Neural cell (in vitro differentiated cells): ENCODE results near the gene HUS1B. TPM values are rescaled to one million over a fixed set of nuclear protein-coding genes. Genes with fewer than 3 reads are reported as not detected.

ENCODE experiments used
- H2AFZ ChIP-seq: fragments of 200-600, 300-800 bp; sonication (generic), shearing (Covaris generic); 2 replicates; pipeline ENCODE4 v1.6.0; 2014; ENCODE audit warnings: low read depth, mild to moderate bottlenecking, antibody characterized with exemption, low read length, moderate library complexity
- H3F3A ChIP-seq: fragments of 200-600 bp; shearing (Covaris generic); 2 replicates; pipeline ENCODE4 v1.6.1; 2016; ENCODE audit warnings: mild to moderate bottlenecking, moderate library complexity, mixed read lengths, antibody characterized with exemption, low read length; ENCODE audit not compliant: insufficient read depth, poor library complexity, severe bottlenecking
- H3K27ac ChIP-seq: fragments of 200-600, 300-800 bp; sonication (generic), shearing (Covaris generic); 2 replicates; pipeline ENCODE4 v1.5.1; 2014; ENCODE audit warnings: mild to moderate bottlenecking, low read length, moderate library complexity
- H3K27me3 ChIP-seq: fragments of 300-800, 200-600 bp; sonication (generic), shearing (Covaris generic); 2 replicates; pipeline ENCODE4 v1.6.0; 2014; ENCODE audit warnings: mild to moderate bottlenecking, low read depth, low read length, moderate library complexity; ENCODE audit not compliant: insufficient read depth
- H3K36me3 ChIP-seq: fragments of 300-800, 200-600 bp; sonication (generic), shearing (Covaris generic); 2 replicates; pipeline ENCODE4 v1.5.1; 2014; ENCODE audit warnings: mild to moderate bottlenecking, antibody characterized with exemption, low read length, moderate library complexity; ENCODE audit not compliant: insufficient read depth
- H3K4me2 ChIP-seq: fragments of 300-800, 200-600 bp; sonication (generic), shearing (Covaris generic); 2 replicates; pipeline ENCODE4 v1.6.0; 2014; ENCODE audit warnings: mild to moderate bottlenecking, low read length
- H3K4me3 ChIP-seq: fragments of 300-800, 200-600 bp; sonication (generic), shearing (Covaris generic); 2 replicates; pipeline ENCODE4 v1.5.1; 2014; ENCODE audit warnings: mild to moderate bottlenecking, low read length, moderate library complexity
- H3K79me2 ChIP-seq: fragments of 200-600 bp; shearing (Covaris generic); replicated peaks from 2 replicates; pipeline ENCODE4 v1.6.0; 2014; ENCODE audit warnings: mild to moderate bottlenecking, low read length, moderate library complexity; ENCODE audit not compliant: insufficient read depth
- H3K9ac ChIP-seq: fragments of 300-800, 200-600 bp; sonication (generic), shearing (Covaris generic); 2 replicates; pipeline ENCODE4 v1.6.1; 2016; ENCODE audit warnings: mild to moderate bottlenecking, low read length, mixed read lengths
- H3K9me2 ChIP-seq: fragments of 200-600 bp; shearing (Covaris generic); 2 replicates; pipeline ENCODE4 v1.6.1; 2016; ENCODE audit warnings: mild to moderate bottlenecking, low read length, mixed read lengths; ENCODE audit not compliant: insufficient read depth
- H3K9me3 ChIP-seq: fragments of 200-600, 300-800 bp; sonication (generic), shearing (Covaris generic); 2 replicates; pipeline ENCODE4 v1.6.1; 2016; ENCODE audit warnings: mild to moderate bottlenecking, mixed run types, low read length, moderate library complexity, mixed read lengths
- H4K20me1 ChIP-seq: fragments of 200-600 bp; shearing (Covaris generic); 2 replicates; pipeline ENCODE4 v1.6.1; 2016; ENCODE audit warnings: mild to moderate bottlenecking, mixed run types; ENCODE audit not compliant: insufficient read depth
- EP300 ChIP-seq: fragments of 450-650 bp; conservative IDR thresholded peaks from 2 replicates; pipeline ENCODE4 v1.6.1; 2014; ENCODE audit warnings: antibody characterized with exemption, mild to moderate bottlenecking, moderate library complexity; ENCODE audit not compliant: poor library complexity, severe bottlenecking
- EZH2 ChIP-seq: fragments of 200-600, 300-800 bp; shearing (Covaris generic), sonication (generic); IDR thresholded peaks from 2 replicates; pipeline ENCODE4 v1.6.1; 2014; ENCODE audit warnings: antibody characterized with exemption, low read length, borderline replicate concordance, mild to moderate bottlenecking; ENCODE audit not compliant: insufficient read depth, poor library complexity, severe bottlenecking
- MXI1 ChIP-seq: fragments of 450-650 bp; conservative IDR thresholded peaks from 2 replicates; pipeline ENCODE4 v1.6.1; 2014; ENCODE audit warnings: antibody characterized with exemption, mild to moderate bottlenecking; ENCODE audit not compliant: poor library complexity, severe bottlenecking
- POLR2AphosphoS5 ChIP-seq: IDR thresholded peaks from 2 replicates; pipeline ENCODE4 v1.6.1; 2012
- RAD21 ChIP-seq: fragments of 450-650 bp; conservative IDR thresholded peaks from 2 replicates; pipeline ENCODE4 v1.6.1; 2014; ENCODE audit warnings: antibody characterized with exemption, mild to moderate bottlenecking, moderate library complexity
- SMC3 ChIP-seq: fragments of 450-650 bp; conservative IDR thresholded peaks from 2 replicates; pipeline ENCODE4 v1.6.1; 2014; ENCODE audit warnings: antibody characterized with exemption, mild to moderate bottlenecking, moderate library complexity; ENCODE audit not compliant: poor library complexity
- TAF1 ChIP-seq: IDR thresholded peaks from 2 replicates; pipeline ENCODE4 v1.6.1; 2012; ENCODE audit warnings: low read depth
- polyA plus RNA-seq: library from polyadenylated mRNA; depleted of rRNA; stranded (reverse); fragments of >200 nt; gene quantifications from 2 replicates; pipeline ENCODE4 v1.2.3, GENCODE V29; 2014
- TF ChIP-seq, protein P1 (sequence below): IDR thresholded peaks from 2 replicates; pipeline ENCODE4 v1.6.1; 2012; ENCODE audit warnings: borderline replicate concordance
- TF ChIP-seq, protein P2 (sequence below): fragments of 450-650 bp; IDR thresholded peaks from 2 replicates; pipeline ENCODE4 v1.5.1; 2014; ENCODE audit warnings: antibody characterized with exemption, mild to moderate bottlenecking, moderate library complexity; ENCODE audit not compliant: poor library complexity, severe bottlenecking

The HUS1B gene
- polyA plus RNA-seq, 1 donor from 2014 or later = 0.52 TPM

- H3K9me2 ChIP-seq = no peaks in the 10 kb centered on the region
- H3F3A ChIP-seq = no peaks in the 10 kb centered on the region
- H2AFZ ChIP-seq = no peak overlapping the region
- peaks cover 35% of the 10 kb centered on the region for H3K79me2 ChIP-seq
- no peak overlapping the region for H3K27ac ChIP-seq
- H3K27me3 ChIP-seq = no peaks in the 10 kb centered on the region
- H3K9ac ChIP-seq = no peak overlapping the region
- H4K20me1 ChIP-seq = no peaks in the 10 kb centered on the region
- no peaks in the 10 kb centered on the region for H3K36me3 ChIP-seq
- no peaks in the 10 kb centered on the region for H3K9me3 ChIP-seq
- H3K4me3 ChIP-seq = no peak overlapping the region
- H3K4me2 ChIP-seq = no peak overlapping the region
- TF ChIP-seq EP300 (no peak), SMC3 (no peak), MXI1 (no peak), TAF1 (no peak), EZH2 (no peak), POLR2AphosphoS5 (no peak), RAD21 (no peak)
- TF ChIP-seq, protein P1, sequence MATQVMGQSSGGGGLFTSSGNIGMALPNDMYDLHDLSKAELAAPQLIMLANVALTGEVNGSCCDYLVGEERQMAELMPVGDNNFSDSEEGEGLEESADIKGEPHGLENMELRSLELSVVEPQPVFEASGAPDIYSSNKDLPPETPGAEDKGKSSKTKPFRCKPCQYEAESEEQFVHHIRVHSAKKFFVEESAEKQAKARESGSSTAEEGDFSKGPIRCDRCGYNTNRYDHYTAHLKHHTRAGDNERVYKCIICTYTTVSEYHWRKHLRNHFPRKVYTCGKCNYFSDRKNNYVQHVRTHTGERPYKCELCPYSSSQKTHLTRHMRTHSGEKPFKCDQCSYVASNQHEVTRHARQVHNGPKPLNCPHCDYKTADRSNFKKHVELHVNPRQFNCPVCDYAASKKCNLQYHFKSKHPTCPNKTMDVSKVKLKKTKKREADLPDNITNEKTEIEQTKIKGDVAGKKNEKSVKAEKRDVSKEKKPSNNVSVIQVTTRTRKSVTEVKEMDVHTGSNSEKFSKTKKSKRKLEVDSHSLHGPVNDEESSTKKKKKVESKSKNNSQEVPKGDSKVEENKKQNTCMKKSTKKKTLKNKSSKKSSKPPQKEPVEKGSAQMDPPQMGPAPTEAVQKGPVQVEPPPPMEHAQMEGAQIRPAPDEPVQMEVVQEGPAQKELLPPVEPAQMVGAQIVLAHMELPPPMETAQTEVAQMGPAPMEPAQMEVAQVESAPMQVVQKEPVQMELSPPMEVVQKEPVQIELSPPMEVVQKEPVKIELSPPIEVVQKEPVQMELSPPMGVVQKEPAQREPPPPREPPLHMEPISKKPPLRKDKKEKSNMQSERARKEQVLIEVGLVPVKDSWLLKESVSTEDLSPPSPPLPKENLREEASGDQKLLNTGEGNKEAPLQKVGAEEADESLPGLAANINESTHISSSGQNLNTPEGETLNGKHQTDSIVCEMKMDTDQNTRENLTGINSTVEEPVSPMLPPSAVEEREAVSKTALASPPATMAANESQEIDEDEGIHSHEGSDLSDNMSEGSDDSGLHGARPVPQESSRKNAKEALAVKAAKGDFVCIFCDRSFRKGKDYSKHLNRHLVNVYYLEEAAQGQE = no peak
- TF ChIP-seq, protein P2, sequence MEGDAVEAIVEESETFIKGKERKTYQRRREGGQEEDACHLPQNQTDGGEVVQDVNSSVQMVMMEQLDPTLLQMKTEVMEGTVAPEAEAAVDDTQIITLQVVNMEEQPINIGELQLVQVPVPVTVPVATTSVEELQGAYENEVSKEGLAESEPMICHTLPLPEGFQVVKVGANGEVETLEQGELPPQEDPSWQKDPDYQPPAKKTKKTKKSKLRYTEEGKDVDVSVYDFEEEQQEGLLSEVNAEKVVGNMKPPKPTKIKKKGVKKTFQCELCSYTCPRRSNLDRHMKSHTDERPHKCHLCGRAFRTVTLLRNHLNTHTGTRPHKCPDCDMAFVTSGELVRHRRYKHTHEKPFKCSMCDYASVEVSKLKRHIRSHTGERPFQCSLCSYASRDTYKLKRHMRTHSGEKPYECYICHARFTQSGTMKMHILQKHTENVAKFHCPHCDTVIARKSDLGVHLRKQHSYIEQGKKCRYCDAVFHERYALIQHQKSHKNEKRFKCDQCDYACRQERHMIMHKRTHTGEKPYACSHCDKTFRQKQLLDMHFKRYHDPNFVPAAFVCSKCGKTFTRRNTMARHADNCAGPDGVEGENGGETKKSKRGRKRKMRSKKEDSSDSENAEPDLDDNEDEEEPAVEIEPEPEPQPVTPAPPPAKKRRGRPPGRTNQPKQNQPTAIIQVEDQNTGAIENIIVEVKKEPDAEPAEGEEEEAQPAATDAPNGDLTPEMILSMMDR = no peak
These were observed 21.0 kb upstream of the HUS1B start for GRCh38 chr6:677919-678318.

DNA sequence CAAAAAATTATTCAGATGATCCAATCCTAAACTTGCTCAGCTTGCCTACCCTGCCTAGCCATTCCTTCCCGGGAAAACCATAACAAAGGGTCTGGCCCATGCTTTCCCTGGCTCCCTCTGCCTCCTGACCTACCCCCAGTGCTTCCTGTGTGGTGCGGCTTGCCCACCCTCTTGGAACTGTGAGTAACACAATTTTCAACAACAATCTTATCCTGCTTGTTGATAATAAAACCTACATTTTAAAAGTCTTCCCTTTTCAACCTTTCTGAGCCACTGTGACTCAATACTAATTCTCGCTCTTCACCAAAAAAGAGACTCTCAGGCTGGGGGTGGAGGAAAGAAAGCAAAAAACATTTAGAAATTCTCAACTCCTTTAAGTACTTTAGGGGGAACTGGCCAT lies 18.1 kb upstream of the HUS1B start:
- no peaks in the 10 kb centered on the region for H3F3A ChIP-seq
- H3K36me3 ChIP-seq = no peaks in the 10 kb centered on the region
- no peak overlapping the region for H3K4me3 ChIP-seq
- H2AFZ ChIP-seq = no peak overlapping the region
- no peaks in the 10 kb centered on the region for H4K20me1 ChIP-seq
- H3K4me2 ChIP-seq = no peak overlapping the region
- H3K27me3 ChIP-seq = no peaks in the 10 kb centered on the region
- no peak overlapping the region for H3K27ac ChIP-seq
- H3K9me3 ChIP-seq = no peaks in the 10 kb centered on the region
- no peak overlapping the region for H3K9ac ChIP-seq
- H3K9me2 ChIP-seq = no peaks in the 10 kb centered on the region
- peaks cover 20% of the 10 kb centered on the region for H3K79me2 ChIP-seq
- TF ChIP-seq, protein P2 = no peak
- TF ChIP-seq, protein P1 = no peak
- TF ChIP-seq POLR2AphosphoS5 (no peak), EZH2 (no peak), RAD21 (no peak), TAF1 (no peak), MXI1 (no peak), EP300 (no peak), SMC3 (no peak)
